ENCODE results near the gene TMED1.

GRCh38 chr19:10803252-10803651 lies 32.8 kb downstream of the TMED1 start:
- no peak for TF ChIP-seq CTCF (conservative IDR thresholded peaks at IDR 0.05)
- no peak for TF ChIP-seq EZH2 (IDR thresholded peaks at IDR 0.05; ENCODE audit: low read depth)
